Measurements from ENCODE around the gene CDH12. TPM values are rescaled to one million over a fixed set of nuclear protein-coding genes. Genes with fewer than 3 reads are reported as not detected.

Gene CDH12
- total and polyA plus RNA-seq, 10 donors: 0.32 TPM; not detected in 9

DNA sequence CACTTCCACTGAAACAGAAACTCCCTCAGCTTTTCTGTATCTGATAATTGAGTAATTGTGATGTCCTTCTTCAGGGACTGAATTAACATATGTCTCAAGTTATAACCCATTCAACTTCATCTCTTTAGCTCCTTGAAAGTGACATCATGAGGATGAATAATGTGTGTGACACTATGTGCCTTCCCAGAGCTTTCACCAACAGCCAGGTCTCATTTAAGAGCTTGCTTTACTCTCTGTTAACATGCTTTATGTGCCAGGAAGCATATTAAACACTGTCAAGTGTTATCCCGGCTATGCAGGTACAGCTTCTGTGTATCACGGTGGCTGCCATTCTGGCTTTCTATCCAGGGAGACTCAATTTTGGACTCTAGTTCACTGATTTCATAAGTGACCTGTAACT, 799.9 kb downstream of the CDH12 start:
- Histone ChIP-seq H3K27ac (no peak overlapping the region), H3K27me3 (replicated peaks in 1 of 7) (no peaks in the 10 kb centered on the region), H3K36me3 (no peaks in the 10 kb centered on the region), H3K9me3 (no peaks in the 10 kb centered on the region), H3K4me1 (no peaks in the 10 kb centered on the region), H3K4me3 (no peak overlapping the region)
- intact Hi-C loops (cut with DNase I; ENCODE audit: low total_unique reads): no loop called here
- no peak for DNase-seq
- 65 to 88% (median 78%) methylated on average over 2 of the region's 2 CpGs for WGBS, 5 donors
- no peak for TF ChIP-seq POLR2AphosphoS5 (IDR thresholded peaks at IDR 0.05)
- TF ChIP-seq, protein P1, sequence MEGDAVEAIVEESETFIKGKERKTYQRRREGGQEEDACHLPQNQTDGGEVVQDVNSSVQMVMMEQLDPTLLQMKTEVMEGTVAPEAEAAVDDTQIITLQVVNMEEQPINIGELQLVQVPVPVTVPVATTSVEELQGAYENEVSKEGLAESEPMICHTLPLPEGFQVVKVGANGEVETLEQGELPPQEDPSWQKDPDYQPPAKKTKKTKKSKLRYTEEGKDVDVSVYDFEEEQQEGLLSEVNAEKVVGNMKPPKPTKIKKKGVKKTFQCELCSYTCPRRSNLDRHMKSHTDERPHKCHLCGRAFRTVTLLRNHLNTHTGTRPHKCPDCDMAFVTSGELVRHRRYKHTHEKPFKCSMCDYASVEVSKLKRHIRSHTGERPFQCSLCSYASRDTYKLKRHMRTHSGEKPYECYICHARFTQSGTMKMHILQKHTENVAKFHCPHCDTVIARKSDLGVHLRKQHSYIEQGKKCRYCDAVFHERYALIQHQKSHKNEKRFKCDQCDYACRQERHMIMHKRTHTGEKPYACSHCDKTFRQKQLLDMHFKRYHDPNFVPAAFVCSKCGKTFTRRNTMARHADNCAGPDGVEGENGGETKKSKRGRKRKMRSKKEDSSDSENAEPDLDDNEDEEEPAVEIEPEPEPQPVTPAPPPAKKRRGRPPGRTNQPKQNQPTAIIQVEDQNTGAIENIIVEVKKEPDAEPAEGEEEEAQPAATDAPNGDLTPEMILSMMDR (IDR thresholded peaks at IDR 0.05 in 8 of 11, conservative IDR thresholded peaks at IDR 0.05 in 3 of 11): no peak
- no peak for TF ChIP-seq POLR2A (IDR thresholded peaks at IDR 0.05)

DNA sequence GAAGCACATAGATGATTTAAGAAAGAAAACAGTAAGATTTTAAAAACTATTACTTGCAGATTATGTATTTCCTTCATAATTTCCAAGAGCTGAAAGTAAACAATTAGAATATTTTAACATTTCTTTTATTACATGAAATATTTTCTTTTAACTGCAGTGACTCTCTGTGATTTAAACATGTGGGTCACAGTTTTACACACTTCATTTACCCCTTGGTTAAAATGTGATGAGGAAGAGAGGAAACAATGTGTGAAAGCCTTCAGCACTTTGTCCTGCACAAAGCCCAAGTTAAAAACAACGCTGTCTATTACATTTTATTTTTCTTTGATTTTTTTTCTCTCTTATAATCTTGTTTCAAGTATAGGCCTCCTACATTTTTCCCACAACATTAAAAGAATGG, 801.3 kb downstream of the CDH12 start:
- no peak overlapping the region for H3K27ac ChIP-seq
- TF ChIP-seq POLR2AphosphoS5 (IDR thresholded peaks at IDR 0.05): no peak
- TF ChIP-seq, protein P1 (IDR thresholded peaks at IDR 0.05 in 8 of 11, conservative IDR thresholded peaks at IDR 0.05 in 3 of 11): no peak
- TF ChIP-seq POLR2A (IDR thresholded peaks at IDR 0.05): no peak
- no peaks in the 10 kb centered on the region for H3K36me3 ChIP-seq
- intact Hi-C loops (cut with DNase I; ENCODE audit: low total_unique reads): no loop called here
- H3K4me3 ChIP-seq: no peak overlapping the region
- WGBS, 5 donors: 65 to 85% (median 72%) methylated on average over 1 of the region's 1 CpG
- H3K9me3 ChIP-seq: no peaks in the 10 kb centered on the region
- no peaks in the 10 kb centered on the region for H3K4me1 ChIP-seq
- no peak for DNase-seq
- no peaks in the 10 kb centered on the region for H3K27me3 ChIP-seq (replicated peaks in 1 of 7)

DNA sequence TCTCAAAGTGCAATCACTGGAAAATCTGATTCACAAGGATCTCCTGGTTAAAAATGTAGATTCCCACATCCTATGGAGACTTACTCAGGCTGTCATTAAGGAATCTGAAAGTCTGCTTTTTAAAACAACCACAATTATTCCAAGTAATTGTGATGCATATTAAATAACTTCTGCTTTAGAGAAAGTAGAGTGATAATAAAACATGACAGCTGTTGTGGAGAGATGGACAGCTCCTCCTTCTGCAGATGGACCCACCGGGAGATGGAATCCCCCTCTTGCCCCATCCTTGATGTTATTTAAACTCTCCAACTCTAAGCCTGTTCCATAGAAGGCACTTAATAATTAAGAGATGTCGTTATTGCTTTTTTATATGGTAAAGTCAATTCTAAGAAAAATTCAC, 802.2 kb downstream of the CDH12 start:
- 64 to 76% (median 70%) methylated on average over 2 of the region's 2 CpGs for WGBS, 5 donors
- Histone ChIP-seq H3K36me3 (no peaks in the 10 kb centered on the region), H3K4me3 (no peak overlapping the region), H3K27me3 (replicated peaks in 1 of 7) (no peaks in the 10 kb centered on the region), H3K9me3 (no peaks in the 10 kb centered on the region), H3K4me1 (no peaks in the 10 kb centered on the region), H3K27ac (no peak overlapping the region)
- TF ChIP-seq POLR2A (IDR thresholded peaks at IDR 0.05): no peak
- TF ChIP-seq, protein P1 (IDR thresholded peaks at IDR 0.05 in 8 of 11, conservative IDR thresholded peaks at IDR 0.05 in 3 of 11): no peak
- no peak for TF ChIP-seq POLR2AphosphoS5 (IDR thresholded peaks at IDR 0.05)
- no peak for DNase-seq
- intact Hi-C loops (cut with DNase I; ENCODE audit: low total_unique reads): no loop called here

DNA sequence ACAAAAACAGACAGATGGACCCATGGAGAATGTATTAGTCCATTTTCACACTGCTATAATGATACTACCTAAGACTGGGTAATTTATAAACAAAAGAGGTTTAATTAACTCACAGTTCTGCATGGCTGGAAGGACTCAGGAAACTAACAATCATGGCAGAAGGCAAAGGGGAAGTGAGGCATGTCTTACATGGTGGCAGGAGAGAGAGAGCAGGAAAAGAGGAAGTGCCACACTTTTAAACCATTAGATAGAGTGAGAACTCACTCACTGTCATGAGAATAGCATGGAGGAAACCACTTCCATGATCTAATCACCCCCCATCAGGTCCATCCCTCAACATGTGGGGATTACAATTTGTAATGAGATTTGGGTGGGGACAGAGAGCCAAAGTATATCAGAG, 808.9 kb downstream of the CDH12 start:
- TF ChIP-seq, protein P1 (IDR thresholded peaks at IDR 0.05 in 8 of 11, conservative IDR thresholded peaks at IDR 0.05 in 3 of 11): no peak
- TF ChIP-seq POLR2A (IDR thresholded peaks at IDR 0.05) (no peak), POLR2AphosphoS5 (IDR thresholded peaks at IDR 0.05) (no peak)
- no peaks in the 10 kb centered on the region for H3K4me1 ChIP-seq
- H3K36me3 ChIP-seq: no peaks in the 10 kb centered on the region
- intact Hi-C loops (cut with DNase I; ENCODE audit: low total_unique reads): no loop called here
- no peak overlapping the region for H3K27ac ChIP-seq
- no peaks in the 10 kb centered on the region for H3K27me3 ChIP-seq (replicated peaks in 1 of 7)
- no peak overlapping the region for H3K4me3 ChIP-seq
- DNase-seq: no peak
- peaks cover 0 to 29% (median 20%) of the 10 kb centered on the region in 8 donors for H3K9me3 ChIP-seq
